Cardiac fibroblast (primary cell): Measurements from ENCODE around the gene SURF1.

Experiments
- DNase-seq, 2 donors: peaks; one replicate each; pipeline versions ENCODE4 v3.0.0 to v3.0.0-alpha.2; 2010; ENCODE audit warnings: low read depth in 2 of 2
- H3K4me3 ChIP-seq, 2 donors: replicated peaks in 1 of 2; 1 replicate in 1 of 2; 2 replicates in 1 of 2; pipeline ENCODE4 v1.5.1; 2011; ENCODE audit warnings: low read depth in 2 of 2, low read length in 2 of 2, mild to moderate bottlenecking in 2 of 2, moderate library complexity in 1 of 2
- CTCF ChIP-seq: IDR thresholded peaks from one replicate; pipeline ENCODE4 v1.5.1; 2011; ENCODE audit warnings: low read depth, mild to moderate bottlenecking, low read length, inconsistent platforms

The SURF1 gene

GRCh38 chr9:133344071-133344470, 12.2 kb downstream of the SURF1 start:
- no peak overlapping the region for H3K4me3 ChIP-seq
- TF ChIP-seq CTCF, result no peak
- no peak for DNase-seq

- TF ChIP-seq CTCF, result peak; percentile 30
- H3K4me3 ChIP-seq, result no peak overlapping the region
- DNase-seq, result no peak
Measured at GRCh38 chr9:133342570-133342969, 13.7 kb downstream of the SURF1 start.

GRCh38 chr9:133342069-133342406, 14.2 kb downstream of the SURF1 start:
- DNase-seq, result no peak
- no peak overlapping the region for H3K4me3 ChIP-seq
- TF ChIP-seq CTCF, result peak; percentile 38

- no peak for DNase-seq
- H3K4me3 ChIP-seq, result no peak overlapping the region
- TF ChIP-seq CTCF, result no peak
Measured at GRCh38 chr9:133341369-133342068, 14.8 kb downstream of the SURF1 start.

GRCh38 chr9:133340916-133341315, 15.4 kb downstream of the SURF1 start:
- no peak for DNase-seq
- no peak overlapping the region for H3K4me3 ChIP-seq
- no peak for TF ChIP-seq CTCF

- DNase-seq, result no peak
- H3K4me3 ChIP-seq, result no peak overlapping the region
- TF ChIP-seq CTCF, result no peak
Measured at GRCh38 chr9:133340256-133340655, 16.0 kb downstream of the SURF1 start.

GRCh38 chr9:133339641-133340040, 16.6 kb downstream of the SURF1 start:
- no peak for TF ChIP-seq CTCF

More at GRCh38 chr9:133339641-133340040, 16.6 kb downstream of the SURF1 start:
- DNase-seq, result no peak
- no peak overlapping the region for H3K4me3 ChIP-seq
